Ovary (tissue), 9 donors: ENCODE measurements around the gene SEMA4D. TPM values are rescaled to one million over a fixed set of nuclear protein-coding genes. Genes with fewer than 3 reads are reported as not detected.

ENCODE experiments used
- DNase-seq, 5 donors: peaks; one replicate each; pipeline ENCODE4 v3.0.0-alpha.2; 2019 to 2020
- H3K27ac ChIP-seq, 2 donors: fragments of 200-600 bp; one replicate each; pipeline versions ENCODE4 v1.5.1 to v1.8.0; 2019 to 2022
- H3K27me3 ChIP-seq: fragments of 200-600 bp; one replicate; pipeline ENCODE4 v1.8.0; 2022
- H3K36me3 ChIP-seq: fragments of 200-600 bp; sonication (generic); one replicate; pipeline ENCODE4 v1.5.1; 2019
- H3K4me1 ChIP-seq: one replicate; pipeline ENCODE4 v1.8.1; 2013; ENCODE audit warnings: mild to moderate bottlenecking, moderate library complexity; ENCODE audit not compliant: insufficient read depth
- H3K4me3 ChIP-seq: fragments of 200-600 bp; sonication (generic); one replicate; pipeline ENCODE4 v1.5.1; 2017
- H3K9me3 ChIP-seq, 2 donors: fragments of 200-600 bp in 1 of 2; sonication (generic) in 1 of 2; one replicate each; pipeline versions ENCODE4 v1.5.1 to v1.8.1; 2013 to 2019; ENCODE audit warnings: mild to moderate bottlenecking in 1 of 2, moderate library complexity in 1 of 2
- EP300 ChIP-seq: sonication (generic); formaldehyde crosslinking; IDR thresholded peaks from one replicate; pipeline ENCODE4 v1.6.1; 2017; ENCODE audit warnings: antibody characterized with exemption
- POLR2A ChIP-seq: fragments of 450-650 bp; IDR thresholded peaks from one replicate; pipeline ENCODE4 v1.6.1; 2017; ENCODE audit warnings: antibody characterized with exemption, mild to moderate bottlenecking, moderate library complexity
- WGBS, 3 donors: extraction: QIAGEN DNeasy Blood & Tissue Kit in 1 of 3; methylation state at CpG; one replicate each; pipeline versions ENCODE4 v1.1.5 to v1.1.7; 2013 to 2017; 5-methylcytosine and 5-hydroxymethylcytosine counted together
- intact Hi-C, 4 donors: fragments of 100-400 bp; cut with DNase I; formaldehyde crosslinking; loops; one replicate each; pipeline versions ENCODE4 v1.11.0 to v1.15.1; 2022 to 2023
- polyA plus RNA-seq, 2 donors: library from polyadenylated mRNA; stranded (reverse); fragments of 200-250 nt in 1 of 2; fragments of 350-450 nt in 1 of 2; fragmentation: Illumina TruSeq in 1 of 2; extraction: RNeasy Lipid Tissue Mini Kit (QIAGEN cat#74804) in 1 of 2; gene quantifications; one replicate each; pipeline ENCODE4 v1.2.3, GENCODE V29; 2013 to 2014
- total RNA-seq, 7 donors: library from RNA; depleted of rRNA in 2 of 7; stranded (reverse); fragments of >200 nt in 2 of 7; fragmentation: NEBNext Ultra II Directional in 3 of 7; extraction: Animal tissue kit (Norgen Biotek cat#: 25700) in 3 of 7; gene quantifications; one replicate each; pipeline versions ENCODE4 v1.1.0 to v1.2.4, GENCODE V29; 2016 to 2023
- TF ChIP-seq, protein P1 (sequence below), 3 donors: fragments of 450-650 bp in 2 of 3; fragments of 200-600 bp in 1 of 3; IDR thresholded peaks; one replicate each; pipeline versions ENCODE4 v1.5.1 to v1.8.0; 2016 to 2022; ENCODE audit warnings: antibody characterized with exemption in 3 of 3, mild to moderate bottlenecking in 1 of 3
- donor health status: DM: no; HTN: no; CAD: no; lungs with moderate emphysema.
- donor health status: DM: no; HTN: no; CAD: no.
- donor health status: Bipolar disorder and iron deficiency.
- donor health status: DM: yes; HTN: yes; CAD: no.
- donor health status: DM: no; HTN: no; CAD: no.
- donor health status: DM: yes; HTN: yes; CAD: no.

SEMA4D gene
- total and polyA plus RNA-seq, 9 donors = 6.0 to 27.2 (median 16.7) TPM

- intact Hi-C loops = no loop called here
- TF ChIP-seq EP300 = no peak
- no peak for TF ChIP-seq POLR2A
- TF ChIP-seq, protein P1, sequence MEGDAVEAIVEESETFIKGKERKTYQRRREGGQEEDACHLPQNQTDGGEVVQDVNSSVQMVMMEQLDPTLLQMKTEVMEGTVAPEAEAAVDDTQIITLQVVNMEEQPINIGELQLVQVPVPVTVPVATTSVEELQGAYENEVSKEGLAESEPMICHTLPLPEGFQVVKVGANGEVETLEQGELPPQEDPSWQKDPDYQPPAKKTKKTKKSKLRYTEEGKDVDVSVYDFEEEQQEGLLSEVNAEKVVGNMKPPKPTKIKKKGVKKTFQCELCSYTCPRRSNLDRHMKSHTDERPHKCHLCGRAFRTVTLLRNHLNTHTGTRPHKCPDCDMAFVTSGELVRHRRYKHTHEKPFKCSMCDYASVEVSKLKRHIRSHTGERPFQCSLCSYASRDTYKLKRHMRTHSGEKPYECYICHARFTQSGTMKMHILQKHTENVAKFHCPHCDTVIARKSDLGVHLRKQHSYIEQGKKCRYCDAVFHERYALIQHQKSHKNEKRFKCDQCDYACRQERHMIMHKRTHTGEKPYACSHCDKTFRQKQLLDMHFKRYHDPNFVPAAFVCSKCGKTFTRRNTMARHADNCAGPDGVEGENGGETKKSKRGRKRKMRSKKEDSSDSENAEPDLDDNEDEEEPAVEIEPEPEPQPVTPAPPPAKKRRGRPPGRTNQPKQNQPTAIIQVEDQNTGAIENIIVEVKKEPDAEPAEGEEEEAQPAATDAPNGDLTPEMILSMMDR (IDR thresholded peaks at IDR 0.05) = no peak
- H3K4me3 ChIP-seq = no peak overlapping the region
- no peak overlapping the region for H3K27ac ChIP-seq
- WGBS, 3 donors = 79 to 86% (median 80%) methylated on average over 3 of the region's 3 CpGs
- DNase-seq = no peak
- no peaks in the 10 kb centered on the region for H3K27me3 ChIP-seq
- no peaks in the 10 kb centered on the region for H3K9me3 ChIP-seq
- no peaks in the 10 kb centered on the region for H3K36me3 ChIP-seq
- peaks cover 6% of the 10 kb centered on the region for H3K4me1 ChIP-seq
These were observed 56.3 kb downstream of the SEMA4D start for GRCh38 chr9:89441655-89441970.

- Histone ChIP-seq H3K36me3 (no peaks in the 10 kb centered on the region), H3K4me3 (no peak overlapping the region), H3K27me3 (no peaks in the 10 kb centered on the region), H3K27ac (no peak overlapping the region), H3K9me3 (no peaks in the 10 kb centered on the region), H3K4me1 (peaks cover 6% of the 10 kb centered on the region)
- TF ChIP-seq POLR2A (no peak), EP300 (no peak)
- TF ChIP-seq, protein P1 (IDR thresholded peaks at IDR 0.05) = no peak
- 75 to 87% (median 78%) methylated on average over 16 of the region's 16 CpGs for WGBS, 3 donors
- no peak for DNase-seq
- intact Hi-C loops = no loop called here
These were observed 56.8 kb downstream of the SEMA4D start for GRCh38 chr9:89440951-89441654.

- intact Hi-C loops = no loop called here
- WGBS, 3 donors = 95 to 96% (median 96%) methylated on average over 7 of the region's 7 CpGs
- Histone ChIP-seq H3K36me3 (no peaks in the 10 kb centered on the region), H3K9me3 (no peaks in the 10 kb centered on the region), H3K4me1 (peaks cover 6% of the 10 kb centered on the region), H3K27me3 (no peaks in the 10 kb centered on the region), H3K27ac (no peak overlapping the region), H3K4me3 (no peak overlapping the region)
- TF ChIP-seq EP300 (no peak), POLR2A (no peak)
- TF ChIP-seq, protein P1 (IDR thresholded peaks at IDR 0.05) = no peak
- DNase-seq = no peak
These were observed 57.4 kb downstream of the SEMA4D start for GRCh38 chr9:89440548-89440947.

- Histone ChIP-seq H3K27me3 (no peaks in the 10 kb centered on the region), H3K9me3 (no peaks in the 10 kb centered on the region), H3K4me1 (peaks cover 6% of the 10 kb centered on the region), H3K4me3 (no peak overlapping the region), H3K36me3 (no peaks in the 10 kb centered on the region), H3K27ac (no peak overlapping the region)
- intact Hi-C loops = no loop called here
- 81 to 98% (median 94%) methylated on average over 7 to 8 of the region's 8 CpGs for WGBS, 3 donors
- TF ChIP-seq POLR2A (no peak), EP300 (no peak)
- TF ChIP-seq, protein P1 (IDR thresholded peaks at IDR 0.05) = no peak
- no peak for DNase-seq
These were observed 57.9 kb downstream of the SEMA4D start for GRCh38 chr9:89440046-89440445.
